Fibroblast of lung (primary cell): Measurements from ENCODE around the gene RERE.

Source experiments
- EZH2 ChIP-seq: IDR thresholded peaks from 2 replicates; pipeline ENCODE4 v1.5.1; 2012; ENCODE audit warnings: low read length, control low read depth, mild to moderate bottlenecking; ENCODE audit errors: missing control alignments
- TF ChIP-seq, protein P1 (sequence below), 2 donors: IDR thresholded peaks in 1 of 2; conservative IDR thresholded peaks in 1 of 2; 1 replicate in 1 of 2; 2 replicates in 1 of 2; pipeline ENCODE4 v1.5.1; 2011 to 2012; ENCODE audit warnings: low read length in 2 of 2, control low read depth in 1 of 2, inconsistent platforms in 1 of 2, low read depth in 1 of 2, mild to moderate bottlenecking in 1 of 2

- TF ChIP-seq, protein P1, sequence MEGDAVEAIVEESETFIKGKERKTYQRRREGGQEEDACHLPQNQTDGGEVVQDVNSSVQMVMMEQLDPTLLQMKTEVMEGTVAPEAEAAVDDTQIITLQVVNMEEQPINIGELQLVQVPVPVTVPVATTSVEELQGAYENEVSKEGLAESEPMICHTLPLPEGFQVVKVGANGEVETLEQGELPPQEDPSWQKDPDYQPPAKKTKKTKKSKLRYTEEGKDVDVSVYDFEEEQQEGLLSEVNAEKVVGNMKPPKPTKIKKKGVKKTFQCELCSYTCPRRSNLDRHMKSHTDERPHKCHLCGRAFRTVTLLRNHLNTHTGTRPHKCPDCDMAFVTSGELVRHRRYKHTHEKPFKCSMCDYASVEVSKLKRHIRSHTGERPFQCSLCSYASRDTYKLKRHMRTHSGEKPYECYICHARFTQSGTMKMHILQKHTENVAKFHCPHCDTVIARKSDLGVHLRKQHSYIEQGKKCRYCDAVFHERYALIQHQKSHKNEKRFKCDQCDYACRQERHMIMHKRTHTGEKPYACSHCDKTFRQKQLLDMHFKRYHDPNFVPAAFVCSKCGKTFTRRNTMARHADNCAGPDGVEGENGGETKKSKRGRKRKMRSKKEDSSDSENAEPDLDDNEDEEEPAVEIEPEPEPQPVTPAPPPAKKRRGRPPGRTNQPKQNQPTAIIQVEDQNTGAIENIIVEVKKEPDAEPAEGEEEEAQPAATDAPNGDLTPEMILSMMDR (conservative IDR thresholded peaks at IDR 0.05 in 1 of 2, IDR thresholded peaks at IDR 0.05 in 1 of 2; ENCODE audit: low read depth in 1 of 2, low read length in 2 of 2), result no peak
- no peak for TF ChIP-seq EZH2
Measured at GRCh38 chr1:8767006-8767405, 50.4 kb downstream of the RERE start.
